ENCODE measurements around the gene NXPE3.
"Not testable (repeated sequence)": the region's sequence is repeated elsewhere in the genome, so short reads cannot be mapped to it uniquely, and the experiment has no call there.

The NXPE3 gene

DNA sequence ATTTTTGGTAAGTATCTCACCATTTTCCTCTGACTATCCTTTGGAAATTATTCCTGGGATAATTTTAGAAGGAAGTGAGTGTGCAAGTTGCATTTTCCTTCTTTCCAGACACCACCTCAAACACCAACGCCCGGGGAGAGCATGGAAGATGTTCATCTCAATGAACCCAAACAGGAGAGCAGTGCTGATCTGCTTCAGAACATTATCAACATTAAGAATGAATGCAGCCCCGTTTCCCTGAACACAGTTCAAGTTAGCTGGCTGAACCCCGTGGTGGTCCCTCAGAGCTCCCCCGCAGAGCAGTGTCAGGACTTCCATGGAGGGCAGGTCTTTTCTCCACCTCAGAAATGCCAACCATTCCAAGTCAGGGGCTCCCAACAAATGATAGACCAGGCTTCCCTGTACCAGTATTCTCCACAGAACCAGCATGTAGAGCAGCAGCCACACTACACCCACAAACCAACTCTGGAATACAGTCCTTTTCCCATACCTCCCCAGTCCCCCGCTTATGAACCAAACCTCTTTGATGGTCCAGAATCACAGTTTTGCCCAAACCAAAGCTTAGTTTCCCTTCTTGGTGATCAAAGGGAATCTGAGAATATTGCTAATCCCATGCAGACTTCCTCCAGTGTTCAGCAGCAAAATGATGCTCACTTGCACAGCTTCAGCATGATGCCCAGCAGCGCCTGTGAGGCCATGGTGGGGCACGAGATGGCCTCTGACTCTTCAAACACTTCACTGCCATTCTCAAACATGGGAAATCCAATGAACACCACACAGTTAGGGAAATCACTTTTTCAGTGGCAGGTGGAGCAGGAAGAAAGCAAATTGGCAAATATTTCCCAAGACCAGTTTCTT is 74.2 kb downstream of the NXPE3 start:
- no peak for DNase-seq

DNA sequence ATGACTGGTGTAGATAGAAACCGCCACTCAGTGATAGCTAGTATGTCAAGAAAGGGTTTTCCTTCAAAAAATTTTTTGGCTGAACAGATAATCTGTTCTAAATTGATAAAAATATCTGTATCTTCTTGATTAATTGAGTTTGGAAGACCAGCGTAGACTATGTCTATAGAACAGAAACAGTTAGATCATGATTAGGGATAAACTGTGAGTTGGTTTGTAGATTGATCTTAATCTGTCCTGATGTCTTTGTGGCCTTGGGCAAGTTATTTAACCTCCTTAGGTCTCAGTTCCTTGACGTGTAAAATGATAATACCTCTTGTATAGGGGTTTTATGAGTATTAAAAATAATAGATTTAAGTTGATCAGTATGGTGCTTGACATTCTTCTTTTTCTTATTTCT is 75.0 kb downstream of the NXPE3 start:
- DNase-seq = no peak

DNA sequence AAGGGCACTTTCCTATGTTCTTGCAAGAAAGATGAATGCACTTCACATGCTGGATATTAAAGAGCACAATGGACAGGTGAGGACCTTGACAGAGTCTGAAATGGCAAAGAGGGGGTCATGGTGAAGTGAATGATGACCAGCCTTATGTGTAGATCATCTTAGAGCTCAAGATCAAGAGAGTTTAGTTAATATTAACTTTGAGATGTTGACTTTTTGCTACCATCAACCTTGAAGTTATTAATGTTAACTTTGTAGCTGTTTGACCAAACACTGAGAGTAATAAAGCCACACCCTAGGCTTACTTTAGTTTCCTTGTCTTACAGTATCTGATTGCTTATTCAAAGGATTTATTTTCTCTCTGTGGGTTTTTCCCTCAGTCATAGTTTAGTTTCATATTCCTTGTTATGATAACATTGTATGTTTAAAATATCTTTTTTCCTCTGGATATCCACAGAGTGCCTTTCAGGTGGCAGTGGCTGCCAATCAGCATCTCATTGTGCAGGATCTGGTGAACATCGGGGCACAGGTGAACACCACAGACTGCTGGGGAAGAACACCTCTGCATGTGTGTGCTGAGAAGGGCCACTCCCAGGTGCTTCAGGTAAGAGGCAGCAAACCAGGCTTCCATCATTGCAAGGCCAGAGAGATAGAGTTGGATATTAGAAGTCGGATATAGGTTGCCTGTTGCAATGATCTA is 75.7 kb downstream of the NXPE3 start:
- DNase-seq = no peak

DNA sequence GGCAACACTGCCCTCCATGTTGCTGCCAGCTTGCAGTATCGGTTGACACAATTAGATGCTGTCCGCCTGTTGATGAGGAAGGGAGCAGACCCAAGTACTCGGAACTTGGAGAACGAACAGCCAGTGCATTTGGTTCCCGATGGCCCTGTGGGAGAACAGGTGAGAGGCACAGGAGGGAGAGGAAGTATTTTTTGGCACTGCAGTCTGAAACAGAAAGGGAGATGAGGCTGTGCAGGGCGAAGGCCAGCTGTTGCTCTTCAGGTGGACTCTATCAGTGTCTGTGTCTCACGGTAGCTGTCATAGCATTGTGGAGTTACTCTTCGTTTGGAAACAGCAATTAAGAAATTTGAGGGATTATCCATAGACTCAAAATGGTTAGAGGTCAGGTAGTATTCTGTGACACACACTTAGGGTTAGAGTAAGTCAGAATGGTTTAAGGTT is 78.3 kb downstream of the NXPE3 start:
- no peak for DNase-seq

DNA sequence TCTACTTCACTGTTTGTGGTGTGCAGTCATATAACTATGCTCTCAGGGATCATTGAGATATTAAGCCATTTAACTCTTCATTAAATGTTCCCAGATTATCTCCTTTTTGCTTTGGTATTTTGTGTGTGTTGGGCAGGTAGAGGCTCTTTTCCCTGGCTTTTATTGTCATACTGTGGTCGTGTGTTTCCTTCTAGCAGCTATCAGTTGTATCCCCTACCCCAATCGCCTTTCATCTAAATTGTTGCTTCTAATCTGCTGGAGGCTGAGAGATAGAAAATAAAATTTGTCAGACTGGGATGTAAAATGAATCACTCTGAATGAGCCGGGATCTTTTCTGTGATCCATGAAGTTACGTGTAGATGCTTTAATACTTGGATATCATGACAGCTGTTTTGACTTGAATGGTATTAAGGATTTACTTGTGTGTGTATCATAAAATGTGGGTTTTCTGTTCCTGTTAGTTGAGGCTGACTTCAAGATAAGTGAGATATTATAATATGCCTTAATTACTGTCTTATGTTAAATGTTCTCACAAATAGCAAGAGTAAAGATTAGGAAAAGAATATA is 79.5 kb downstream of the NXPE3 start:
- no peak for DNase-seq

DNA sequence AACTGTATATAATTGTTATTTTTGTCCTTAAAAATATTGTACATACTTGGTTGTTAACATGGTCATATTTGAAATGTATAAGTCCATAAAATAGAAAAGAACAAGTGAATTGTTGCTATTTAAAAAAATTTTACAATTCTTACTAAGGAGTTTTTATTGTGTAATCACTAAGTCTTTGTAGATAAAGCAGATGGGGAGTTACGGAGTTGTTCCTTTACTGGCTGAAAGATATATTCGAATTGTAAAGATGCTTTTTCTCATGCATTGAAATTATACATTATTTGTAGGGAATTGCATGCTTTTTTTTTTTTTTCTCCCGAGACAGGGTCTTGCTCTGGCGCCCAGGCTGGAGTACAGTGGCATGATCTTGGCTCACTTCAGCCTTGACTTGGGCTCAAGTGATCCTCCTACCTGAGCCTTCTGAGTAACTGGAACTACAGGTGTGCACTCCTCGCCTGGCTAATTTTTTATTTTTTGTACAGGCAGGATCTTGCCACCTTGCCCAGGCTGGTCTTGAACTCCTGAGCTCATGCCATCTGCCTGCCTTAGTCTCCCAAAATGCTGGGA is 81.0 kb downstream of the NXPE3 start:
- no peak for DNase-seq

DNA sequence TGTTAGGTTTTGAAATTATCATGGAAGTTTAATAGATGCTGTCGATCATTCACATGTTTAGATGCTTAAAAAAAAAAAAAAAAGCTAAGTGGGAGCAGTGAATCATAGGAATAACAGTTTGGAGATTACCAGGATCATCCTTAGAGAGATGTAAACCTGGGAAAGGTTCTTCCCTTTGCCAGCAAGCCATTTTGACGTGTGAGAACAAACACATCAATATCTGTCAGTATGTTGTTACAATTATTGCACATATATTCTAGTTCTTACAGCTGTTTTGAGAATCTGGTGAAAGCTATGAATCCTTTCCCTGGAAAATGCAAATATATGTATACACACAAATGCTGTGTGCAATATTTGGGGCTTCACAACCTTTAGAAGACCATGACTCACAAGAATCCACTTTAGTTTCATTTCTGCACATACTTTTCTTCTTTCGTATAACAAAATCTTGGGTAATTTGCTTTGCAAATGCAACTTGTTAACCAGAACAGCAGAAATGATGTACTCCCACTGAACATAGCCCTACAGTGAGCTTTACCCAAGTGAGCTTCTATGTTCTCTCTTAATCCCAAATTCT is 82.3 kb downstream of the NXPE3 start:
- no peak for DNase-seq

DNA sequence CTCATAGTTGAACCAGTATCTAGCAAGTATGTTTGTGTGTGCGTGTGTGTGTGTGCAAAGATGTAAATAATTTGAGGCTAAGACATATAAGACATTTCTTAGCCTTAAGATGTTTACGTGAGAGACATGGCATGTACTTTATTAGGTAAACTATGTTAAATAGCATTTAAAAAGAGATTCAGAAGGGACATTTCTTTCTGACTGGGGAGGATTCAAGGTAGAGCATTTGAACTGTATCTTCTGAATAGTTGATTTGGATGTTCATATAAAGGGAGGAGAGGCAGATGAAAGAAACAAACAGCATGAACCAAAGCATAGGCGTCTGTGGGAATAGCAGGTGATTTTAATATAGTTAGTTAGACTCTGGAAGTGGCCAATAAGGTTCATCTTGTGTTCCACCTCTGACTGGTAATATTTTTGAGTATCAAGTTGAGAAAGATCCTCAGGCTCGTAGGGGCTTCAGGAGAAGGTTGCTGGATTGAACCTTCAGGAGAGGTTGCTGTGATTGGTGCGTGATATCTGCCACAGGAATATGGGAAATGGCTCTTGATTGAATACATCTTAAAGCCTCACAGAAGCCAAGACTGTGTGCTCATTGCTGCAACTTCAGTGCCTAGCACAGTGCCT is 82.9 kb downstream of the NXPE3 start:
- no peak for DNase-seq

DNA sequence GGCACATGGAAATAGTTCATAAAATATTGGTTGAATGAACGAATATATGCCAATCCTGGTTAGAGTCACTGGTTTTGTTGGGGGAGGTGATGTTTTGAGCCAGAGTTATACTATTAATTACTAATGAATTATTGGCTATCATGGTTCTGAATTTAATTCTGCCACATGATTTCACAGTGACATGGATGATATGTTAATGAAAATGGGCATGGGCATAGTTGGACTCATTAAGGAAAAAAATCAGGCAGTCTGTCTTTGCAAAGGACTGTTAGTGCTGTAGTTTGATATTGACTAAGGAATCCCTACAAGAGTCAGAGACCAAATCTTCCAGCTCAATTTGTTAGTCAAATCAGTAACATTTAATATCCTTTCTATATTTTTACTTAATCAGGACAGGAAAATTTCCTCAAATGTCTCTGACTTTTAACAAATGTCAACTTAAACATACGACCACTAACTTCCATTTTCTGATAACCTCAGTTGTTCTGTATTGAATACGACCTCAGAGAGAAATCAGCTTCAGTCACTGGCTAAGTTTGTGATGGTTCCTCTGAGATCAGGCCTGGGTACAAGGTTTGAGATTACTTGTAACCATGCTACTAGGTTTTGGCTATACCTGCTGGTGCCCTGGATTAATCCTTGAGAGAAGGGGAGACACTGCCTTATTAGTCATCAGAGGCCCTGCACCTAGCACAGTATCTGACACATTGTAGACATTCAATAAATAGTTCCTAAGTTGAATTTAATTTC is 83.6 kb downstream of the NXPE3 start:
- DNase-seq = no peak

DNA sequence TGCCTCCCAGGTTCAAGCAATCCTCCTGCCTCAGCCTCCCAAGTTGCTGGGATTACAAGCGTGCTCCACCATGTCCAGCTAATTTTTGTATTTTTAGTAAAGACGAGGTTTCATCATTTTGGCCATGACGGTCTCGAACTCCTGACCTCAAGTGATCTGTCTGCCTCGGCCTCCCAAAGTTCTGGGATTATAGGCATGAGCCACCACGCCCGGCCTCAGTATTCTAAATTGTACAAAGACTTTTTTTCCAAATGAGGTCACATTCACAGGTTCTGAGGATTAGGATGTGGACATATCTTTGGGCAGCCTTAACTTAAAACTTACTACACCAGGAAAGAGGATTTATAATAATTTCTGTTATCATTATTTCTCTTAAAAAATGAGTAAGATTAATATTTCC is 85.9 kb downstream of the NXPE3 start:
- not testable (repeated sequence) for DNase-seq

DNA sequence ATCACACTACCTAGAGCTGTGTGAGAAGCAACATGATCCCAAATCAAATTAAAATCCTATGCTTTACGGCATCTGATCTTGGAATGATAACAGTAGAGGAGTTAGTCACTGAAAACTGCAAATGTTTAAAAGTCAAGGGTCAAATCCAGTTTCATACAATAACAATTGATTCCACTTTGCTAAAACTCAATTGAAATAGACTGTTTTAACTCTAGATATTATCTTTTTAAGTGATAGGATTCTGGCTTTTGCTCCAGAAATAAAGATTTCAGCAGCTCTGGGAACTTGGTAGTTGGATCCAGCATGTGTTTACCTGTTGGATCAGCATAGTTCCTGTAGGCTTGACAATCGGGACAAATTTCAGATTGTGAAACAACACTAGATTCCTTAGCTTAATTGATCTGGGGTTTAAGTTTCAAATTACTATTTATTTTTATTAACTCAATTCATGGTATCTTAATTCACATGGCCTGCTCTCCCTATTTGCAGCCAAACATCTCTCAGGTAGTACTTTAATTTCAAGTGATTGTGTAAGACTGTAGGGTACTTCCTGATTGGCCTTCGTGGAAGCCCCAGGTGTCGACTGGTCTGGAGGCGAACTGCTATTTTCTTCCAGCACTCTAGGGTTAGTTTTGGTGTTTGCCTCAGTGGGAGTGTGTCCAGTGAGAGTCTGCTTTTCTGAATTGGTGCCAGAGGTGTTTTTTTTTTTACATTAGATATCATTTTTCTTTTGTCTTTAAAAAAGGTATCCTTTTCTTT is 86.9 kb downstream of the NXPE3 start:
- DNase-seq = peak; percentile 10

DNA sequence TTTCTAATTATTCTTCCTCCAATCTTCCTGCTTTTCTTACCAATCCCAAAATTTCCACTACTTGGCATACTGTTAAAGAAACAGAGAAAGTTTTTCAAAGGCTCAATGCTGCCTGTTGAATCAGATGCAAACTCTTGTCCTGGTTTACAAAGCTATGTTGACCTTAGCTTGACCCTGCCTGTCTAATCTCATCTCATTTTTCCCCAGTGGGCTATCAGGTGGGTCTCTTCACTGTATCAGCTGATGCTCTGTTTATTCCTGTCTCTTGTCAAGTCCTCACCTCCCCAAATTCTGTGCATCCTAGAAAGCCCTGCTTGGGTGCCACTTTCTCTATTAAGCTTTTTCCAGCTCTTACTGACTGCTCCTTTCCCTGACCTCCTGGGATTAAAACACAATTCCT is 88.5 kb downstream of the NXPE3 start:
- DNase-seq = no peak

DNA sequence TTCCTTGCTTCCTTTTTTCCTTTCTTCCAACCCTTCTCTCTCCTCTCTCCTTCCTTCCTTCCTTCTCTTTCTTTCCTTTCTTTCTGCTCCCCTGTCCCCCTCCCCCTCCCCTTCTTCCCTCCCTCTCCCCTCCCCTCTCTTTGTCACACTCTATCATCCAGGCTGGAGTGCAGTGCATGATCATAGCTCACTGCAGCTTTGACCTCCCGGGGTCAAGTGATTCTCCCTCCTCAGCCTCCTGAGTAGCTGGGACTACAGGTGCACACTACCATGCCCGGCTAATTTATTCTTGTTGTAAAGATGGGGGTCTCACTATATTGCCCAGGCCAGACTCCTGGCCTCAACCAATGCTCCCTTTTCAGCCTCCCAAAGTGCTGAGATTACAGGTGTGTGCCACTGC is 89.0 kb downstream of the NXPE3 start:
- DNase-seq = no peak

DNA sequence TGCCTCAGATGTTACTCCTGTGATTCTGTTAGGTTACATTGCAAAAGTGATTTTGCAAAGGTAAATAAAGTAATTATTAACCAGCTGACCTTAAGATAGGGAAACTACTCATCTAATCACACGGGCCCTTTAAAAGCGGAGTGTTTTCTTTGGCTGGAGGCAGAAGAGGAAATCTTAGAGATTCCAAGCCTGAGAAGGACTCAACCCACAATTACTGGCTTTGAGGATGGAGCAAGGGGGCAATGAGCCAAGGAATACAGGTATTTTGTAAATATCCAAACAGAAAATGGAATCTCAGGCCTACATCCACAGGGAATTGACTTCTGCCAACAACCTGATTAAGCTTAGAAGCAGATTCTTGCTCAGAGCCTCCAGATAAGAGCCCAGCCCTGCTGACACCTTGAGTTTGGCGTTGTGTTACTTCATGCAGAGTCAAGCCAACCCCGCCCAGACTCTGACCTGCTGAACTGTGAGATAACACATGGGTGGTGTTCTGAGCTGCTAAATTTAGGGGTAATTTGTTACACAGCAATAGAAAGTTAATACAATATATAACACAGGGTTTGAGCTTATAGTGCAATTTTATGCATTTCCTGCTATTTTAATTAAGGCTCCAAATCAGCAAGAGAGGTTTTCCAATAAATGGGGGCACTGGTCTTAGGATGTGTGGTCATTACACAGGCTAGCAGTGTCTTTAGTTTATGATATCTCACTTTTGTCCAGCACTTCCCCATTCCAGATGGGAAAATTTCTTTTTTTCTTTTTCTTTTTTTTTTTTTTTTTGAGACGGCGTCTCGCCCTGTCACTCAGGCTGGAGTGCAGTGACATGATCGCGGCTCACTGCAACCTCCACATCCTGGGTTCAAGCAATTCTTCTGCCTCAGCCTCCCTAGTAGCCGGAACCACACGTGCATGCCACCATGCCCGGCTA is 89.8 kb downstream of the NXPE3 start:
- peak; percentile 88 for DNase-seq

DNA sequence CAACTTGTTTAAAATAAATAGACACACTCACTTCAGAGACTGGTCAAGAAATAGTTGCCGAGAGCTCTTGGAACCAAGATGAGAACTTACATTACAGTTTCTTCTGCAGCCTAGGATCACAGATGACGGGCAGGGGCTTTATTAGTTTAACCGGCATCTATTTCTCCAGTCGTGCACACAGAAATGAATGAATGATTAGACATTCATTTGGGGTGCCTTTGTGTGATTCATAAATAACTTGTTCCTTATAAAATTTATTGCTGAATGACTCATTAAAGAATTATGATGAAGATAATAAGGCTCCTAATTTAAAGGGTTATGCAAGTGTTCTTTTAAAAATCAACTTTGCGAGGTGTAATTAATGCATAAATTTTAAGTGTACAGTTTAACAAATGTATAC is 91.1 kb downstream of the NXPE3 start:
- no peak for DNase-seq

DNA sequence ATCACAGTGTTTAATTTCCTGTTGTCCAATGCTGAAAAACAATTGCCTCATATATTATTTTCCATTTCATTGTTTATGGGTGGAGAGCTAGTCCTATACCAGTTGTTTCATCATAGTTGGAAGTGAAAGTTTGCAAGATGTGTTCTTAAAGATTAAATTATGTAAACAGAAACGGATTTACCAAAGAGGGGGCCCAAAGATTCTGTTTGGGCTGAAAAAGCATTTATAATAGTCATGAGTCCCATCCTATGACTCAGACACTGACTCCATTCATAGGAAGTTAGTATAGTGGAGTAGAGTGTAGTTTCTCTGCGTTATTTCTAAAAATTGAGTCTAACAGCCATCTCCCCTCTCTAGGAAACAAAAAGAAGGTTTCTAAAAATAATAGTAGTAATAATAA is 94.6 kb downstream of the NXPE3 start:
- no peak for DNase-seq

DNA sequence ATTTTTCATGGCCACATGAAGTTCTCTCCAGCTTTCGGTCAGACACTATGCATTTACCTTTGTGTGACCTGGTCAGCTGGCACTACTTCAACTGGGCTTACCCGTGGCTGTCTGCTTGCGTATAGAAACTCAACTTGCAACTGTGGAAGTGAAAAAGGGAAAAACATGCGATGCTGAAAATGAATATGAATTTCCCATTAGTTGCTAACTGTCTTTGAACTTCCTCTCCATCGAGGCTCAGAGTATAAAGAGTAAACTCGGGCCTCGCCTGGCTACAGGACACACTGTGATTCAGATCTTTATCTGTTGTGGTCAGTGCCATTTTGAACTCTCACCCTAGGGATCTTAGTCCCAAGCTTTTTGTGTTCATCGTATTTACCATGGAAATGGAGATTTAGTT is 97.1 kb downstream of the NXPE3 start:
- DNase-seq = no peak
